ENCODE data around the gene SETD1B.

DNA sequence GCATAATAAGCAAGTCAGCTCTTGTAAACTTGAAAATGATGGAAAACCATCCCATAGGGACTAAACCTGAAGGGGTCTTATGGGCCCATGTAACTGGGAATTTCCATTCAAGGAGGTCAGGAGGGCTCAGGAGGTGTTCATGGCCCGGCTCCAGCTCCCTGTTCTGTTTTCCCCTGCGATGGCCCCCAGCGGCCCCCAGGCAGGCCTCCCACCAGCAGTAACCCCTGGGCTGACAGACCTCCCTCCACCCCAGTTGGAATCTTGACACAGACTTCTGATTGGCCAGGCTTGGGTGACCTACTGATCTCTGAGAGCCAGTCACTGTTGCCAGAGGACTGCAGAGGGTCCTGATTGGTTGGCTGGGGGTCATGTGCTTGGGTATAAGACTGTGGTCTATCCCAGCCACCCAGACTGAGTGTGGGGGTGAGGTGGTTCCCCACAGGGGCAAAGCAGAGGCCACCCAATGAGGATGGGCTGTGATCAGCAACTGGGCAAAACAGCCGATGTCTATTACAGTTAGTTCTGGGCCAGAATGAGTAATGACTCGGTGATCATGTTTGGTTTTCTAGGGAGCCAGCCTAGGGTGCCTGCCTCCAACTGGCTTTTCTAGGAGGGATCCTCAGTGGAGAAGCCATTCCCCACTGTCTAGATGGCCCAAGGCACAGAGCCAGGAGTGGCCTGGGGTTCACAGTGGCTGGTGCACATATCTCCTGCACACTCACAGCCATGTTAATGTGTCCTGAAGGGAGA is 37.3 kb upstream of the SETD1B start:
- TF ChIP-seq, protein P1, sequence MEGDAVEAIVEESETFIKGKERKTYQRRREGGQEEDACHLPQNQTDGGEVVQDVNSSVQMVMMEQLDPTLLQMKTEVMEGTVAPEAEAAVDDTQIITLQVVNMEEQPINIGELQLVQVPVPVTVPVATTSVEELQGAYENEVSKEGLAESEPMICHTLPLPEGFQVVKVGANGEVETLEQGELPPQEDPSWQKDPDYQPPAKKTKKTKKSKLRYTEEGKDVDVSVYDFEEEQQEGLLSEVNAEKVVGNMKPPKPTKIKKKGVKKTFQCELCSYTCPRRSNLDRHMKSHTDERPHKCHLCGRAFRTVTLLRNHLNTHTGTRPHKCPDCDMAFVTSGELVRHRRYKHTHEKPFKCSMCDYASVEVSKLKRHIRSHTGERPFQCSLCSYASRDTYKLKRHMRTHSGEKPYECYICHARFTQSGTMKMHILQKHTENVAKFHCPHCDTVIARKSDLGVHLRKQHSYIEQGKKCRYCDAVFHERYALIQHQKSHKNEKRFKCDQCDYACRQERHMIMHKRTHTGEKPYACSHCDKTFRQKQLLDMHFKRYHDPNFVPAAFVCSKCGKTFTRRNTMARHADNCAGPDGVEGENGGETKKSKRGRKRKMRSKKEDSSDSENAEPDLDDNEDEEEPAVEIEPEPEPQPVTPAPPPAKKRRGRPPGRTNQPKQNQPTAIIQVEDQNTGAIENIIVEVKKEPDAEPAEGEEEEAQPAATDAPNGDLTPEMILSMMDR (IDR thresholded peaks at IDR 0.05): no peak
- no peak for TF ChIP-seq POLR2A (IDR thresholded peaks at IDR 0.05)
